DND-41 (cell line): ENCODE results near the gene KRT36.

Source experiments
- ATAC-seq: fragments of 200-7000 bp; cut with Tn5 transposase; 3 replicates; pipeline ENCODE4 v1.9.1; 2021; ENCODE audit warnings: low read depth; ENCODE audit not compliant: insufficient read depth
- DNase-seq: peaks from one replicate; pipeline ENCODE4 v3.0.0-alpha.2; 2020
- H2AFZ ChIP-seq: 2 replicates; pipeline ENCODE4 v1.6.0; 2012; ENCODE audit warnings: low read depth, low read length
- H3K27ac ChIP-seq: 2 replicates; pipeline ENCODE4 v1.5.1; 2012; ENCODE audit warnings: low read length, inconsistent platforms
- H3K27me3 ChIP-seq: fragments of 200-600 bp; sonication (generic); 2 replicates; pipeline ENCODE4 v1.6.0; 2012; ENCODE audit warnings: low read length, mild to moderate bottlenecking, inconsistent platforms; ENCODE audit not compliant: insufficient read depth, poor library complexity
- H3K36me3 ChIP-seq: 2 replicates; pipeline ENCODE4 v1.5.1; 2012; ENCODE audit warnings: low read length, inconsistent platforms; ENCODE audit not compliant: insufficient read depth
- H3K4me1 ChIP-seq: 2 replicates; pipeline ENCODE4 v1.5.1; 2012; ENCODE audit warnings: mild to moderate bottlenecking, low read length; ENCODE audit not compliant: insufficient read depth
- H3K4me2 ChIP-seq: 2 replicates; pipeline ENCODE4 v1.6.0; 2012; ENCODE audit warnings: mild to moderate bottlenecking, moderate library complexity, low read length, inconsistent platforms; ENCODE audit not compliant: insufficient read depth
- H3K4me3 ChIP-seq, 2 experiments: fragments of 200-600 bp in 1 of 2; shearing (Covaris generic) in 1 of 2; 2 replicates each; pipeline ENCODE4 v1.5.1; 2012 to 2016; ENCODE audit warnings: inconsistent platforms in 2 of 2, low read length in 2 of 2, mild to moderate bottlenecking in 2 of 2, low read depth in 1 of 2, moderate library complexity in 1 of 2
- H3K79me2 ChIP-seq: 2 replicates; pipeline ENCODE4 v1.6.0; 2012; ENCODE audit warnings: low read length, inconsistent platforms; ENCODE audit not compliant: insufficient read depth
- H3K9ac ChIP-seq: 2 replicates; pipeline ENCODE4 v1.6.0; 2012; ENCODE audit warnings: low read depth, mild to moderate bottlenecking, inconsistent platforms, low read length, moderate library complexity
- H3K9me3 ChIP-seq: 2 replicates; pipeline ENCODE4 v1.5.1; 2012; ENCODE audit warnings: low read length, moderate library complexity, mild to moderate bottlenecking, inconsistent platforms; ENCODE audit not compliant: insufficient read depth, severe bottlenecking
- H4K20me1 ChIP-seq: 2 replicates; pipeline ENCODE4 v1.6.0; 2012; ENCODE audit warnings: low read length; ENCODE audit not compliant: insufficient read depth
- EZH2 ChIP-seq: IDR thresholded peaks from 3 replicates; pipeline ENCODE4 v1.6.1; 2012; ENCODE audit warnings: borderline replicate concordance, low read depth, mild to moderate bottlenecking, moderate library complexity, low read length, inconsistent platforms; ENCODE audit not compliant: severe bottlenecking
- TF ChIP-seq, protein P1 (sequence below): IDR thresholded peaks from 2 replicates; pipeline ENCODE4 v1.5.1; 2012; ENCODE audit warnings: borderline replicate concordance, low read length, moderate library complexity, mild to moderate bottlenecking; ENCODE audit not compliant: poor library complexity, severe bottlenecking; ENCODE audit errors: extremely low read depth

Gene KRT36

GRCh38 chr17:41464173-41464572 lies 25.5 kb downstream of the KRT36 start:
- Histone ChIP-seq H3K4me1 (no peaks in the 10 kb centered on the region), H3K79me2 (no peaks in the 10 kb centered on the region), H3K9me3 (no peaks in the 10 kb centered on the region), H3K27ac (no peak overlapping the region), H3K27me3 (no peaks in the 10 kb centered on the region), H3K4me2 (no peak overlapping the region), H3K9ac (no peak overlapping the region), H3K4me3 (no peak overlapping the region), H2AFZ (no peak overlapping the region), H4K20me1 (no peaks in the 10 kb centered on the region), H3K36me3 (no peaks in the 10 kb centered on the region)
- no peak for ATAC-seq
- TF ChIP-seq, protein P1, sequence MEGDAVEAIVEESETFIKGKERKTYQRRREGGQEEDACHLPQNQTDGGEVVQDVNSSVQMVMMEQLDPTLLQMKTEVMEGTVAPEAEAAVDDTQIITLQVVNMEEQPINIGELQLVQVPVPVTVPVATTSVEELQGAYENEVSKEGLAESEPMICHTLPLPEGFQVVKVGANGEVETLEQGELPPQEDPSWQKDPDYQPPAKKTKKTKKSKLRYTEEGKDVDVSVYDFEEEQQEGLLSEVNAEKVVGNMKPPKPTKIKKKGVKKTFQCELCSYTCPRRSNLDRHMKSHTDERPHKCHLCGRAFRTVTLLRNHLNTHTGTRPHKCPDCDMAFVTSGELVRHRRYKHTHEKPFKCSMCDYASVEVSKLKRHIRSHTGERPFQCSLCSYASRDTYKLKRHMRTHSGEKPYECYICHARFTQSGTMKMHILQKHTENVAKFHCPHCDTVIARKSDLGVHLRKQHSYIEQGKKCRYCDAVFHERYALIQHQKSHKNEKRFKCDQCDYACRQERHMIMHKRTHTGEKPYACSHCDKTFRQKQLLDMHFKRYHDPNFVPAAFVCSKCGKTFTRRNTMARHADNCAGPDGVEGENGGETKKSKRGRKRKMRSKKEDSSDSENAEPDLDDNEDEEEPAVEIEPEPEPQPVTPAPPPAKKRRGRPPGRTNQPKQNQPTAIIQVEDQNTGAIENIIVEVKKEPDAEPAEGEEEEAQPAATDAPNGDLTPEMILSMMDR: no peak
- TF ChIP-seq EZH2: no peak
- no peak for DNase-seq

DNA sequence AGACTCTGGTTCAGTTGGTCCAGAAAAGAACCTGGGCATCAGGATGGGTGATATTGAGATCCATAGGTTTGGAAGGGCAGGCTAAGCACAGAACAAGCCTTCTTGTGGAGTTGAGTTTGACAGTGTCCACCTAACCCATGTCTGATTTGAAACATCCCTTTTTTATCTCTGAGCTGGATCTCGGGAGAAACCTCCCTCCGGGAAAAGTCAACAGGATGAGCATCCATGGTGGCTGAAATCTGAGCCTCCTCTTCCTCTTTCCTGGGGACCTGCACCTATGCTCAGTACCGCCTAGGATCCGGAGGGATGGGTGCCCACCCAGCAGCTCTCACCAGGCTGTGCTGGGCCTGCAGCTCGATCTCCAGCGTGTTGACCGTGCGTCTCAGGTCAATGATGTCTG lies 26.0 kb downstream of the KRT36 start:
- no peak for ATAC-seq
- Histone ChIP-seq H3K27ac (no peak overlapping the region), H4K20me1 (no peaks in the 10 kb centered on the region), H3K4me1 (no peaks in the 10 kb centered on the region), H3K27me3 (no peaks in the 10 kb centered on the region), H3K9ac (no peak overlapping the region), H3K36me3 (no peaks in the 10 kb centered on the region), H3K9me3 (no peaks in the 10 kb centered on the region), H3K4me2 (no peak overlapping the region), H3K4me3 (no peak overlapping the region), H2AFZ (no peak overlapping the region), H3K79me2 (no peaks in the 10 kb centered on the region)
- no peak for DNase-seq
- TF ChIP-seq EZH2: no peak
- TF ChIP-seq, protein P1: no peak

DNA sequence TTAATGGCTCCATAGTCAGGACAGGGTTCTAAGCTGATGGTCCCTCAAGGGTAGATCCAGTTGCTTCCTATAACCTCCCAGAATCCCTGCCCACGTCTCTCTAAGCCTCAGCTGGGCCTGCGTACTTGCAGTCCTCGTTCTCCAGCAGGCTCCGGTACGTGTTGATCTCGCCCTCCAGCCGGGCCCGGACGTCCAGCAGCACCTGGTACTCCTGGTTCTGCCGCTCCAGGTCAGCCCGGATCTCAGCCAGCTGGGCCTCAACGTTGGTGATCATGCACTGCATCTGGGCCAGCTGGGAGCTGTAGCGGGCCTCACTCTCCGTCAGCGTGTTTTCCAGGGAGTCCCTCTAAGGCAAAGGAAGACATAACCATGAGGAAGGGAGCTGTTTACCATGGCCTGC lies 27.0 kb downstream of the KRT36 start:
- H3K27ac ChIP-seq: no peak overlapping the region

More for the DNA sequence above, 27.0 kb downstream of the KRT36 start:
- no peaks in the 10 kb centered on the region for H3K9me3 ChIP-seq
- H4K20me1 ChIP-seq: no peaks in the 10 kb centered on the region
- no peaks in the 10 kb centered on the region for H3K36me3 ChIP-seq
- DNase-seq (no peak), ATAC-seq (no peak)
- no peaks in the 10 kb centered on the region for H3K27me3 ChIP-seq
- no peak overlapping the region for H3K4me2 ChIP-seq
- H3K79me2 ChIP-seq: no peaks in the 10 kb centered on the region
- H3K4me1 ChIP-seq: no peaks in the 10 kb centered on the region
- H2AFZ ChIP-seq: no peak overlapping the region
- H3K9ac ChIP-seq: no peak overlapping the region
- TF ChIP-seq, protein P1: no peak
- TF ChIP-seq EZH2: no peak
- H3K4me3 ChIP-seq: no peak overlapping the region
